Loucy (cell line): Measurements from ENCODE around the gene PGF.

Experiments used
- EZH2phosphoT487 ChIP-seq: fragments of 200-600 bp; IDR thresholded peaks from 2 replicates; pipeline ENCODE4 v1.6.1; 2018; ENCODE audit warnings: antibody characterized with exemption, mild to moderate bottlenecking, moderate library complexity, borderline replicate concordance
- TF ChIP-seq, protein P1 (sequence below): fragments of 200-600 bp; sonication (generic); conservative IDR thresholded peaks from 2 replicates; pipeline ENCODE4 v1.5.1; 2014; ENCODE audit warnings: mild to moderate bottlenecking, antibody characterized with exemption, low read length

DNA sequence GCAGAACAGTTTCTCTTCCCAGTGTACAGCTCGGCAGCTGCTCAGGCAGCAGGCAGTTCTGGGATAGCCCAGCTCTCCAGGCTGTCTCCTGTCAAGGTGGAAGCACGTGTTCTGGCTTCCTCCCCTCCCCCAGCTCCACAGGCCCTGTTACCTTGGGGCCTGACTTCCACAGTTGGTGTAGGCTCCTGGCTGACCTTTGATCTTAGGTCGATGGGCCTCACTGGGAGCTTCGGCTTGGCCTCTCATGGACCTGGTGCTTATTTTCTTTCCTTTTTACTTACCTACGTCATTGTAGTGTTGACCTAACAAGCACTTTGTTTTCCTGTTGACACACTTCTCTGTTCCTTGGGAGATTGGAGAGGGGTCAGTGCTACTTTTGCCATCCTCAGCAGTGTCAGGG is 56.7 kb downstream of the PGF start:
- TF ChIP-seq, protein P1, sequence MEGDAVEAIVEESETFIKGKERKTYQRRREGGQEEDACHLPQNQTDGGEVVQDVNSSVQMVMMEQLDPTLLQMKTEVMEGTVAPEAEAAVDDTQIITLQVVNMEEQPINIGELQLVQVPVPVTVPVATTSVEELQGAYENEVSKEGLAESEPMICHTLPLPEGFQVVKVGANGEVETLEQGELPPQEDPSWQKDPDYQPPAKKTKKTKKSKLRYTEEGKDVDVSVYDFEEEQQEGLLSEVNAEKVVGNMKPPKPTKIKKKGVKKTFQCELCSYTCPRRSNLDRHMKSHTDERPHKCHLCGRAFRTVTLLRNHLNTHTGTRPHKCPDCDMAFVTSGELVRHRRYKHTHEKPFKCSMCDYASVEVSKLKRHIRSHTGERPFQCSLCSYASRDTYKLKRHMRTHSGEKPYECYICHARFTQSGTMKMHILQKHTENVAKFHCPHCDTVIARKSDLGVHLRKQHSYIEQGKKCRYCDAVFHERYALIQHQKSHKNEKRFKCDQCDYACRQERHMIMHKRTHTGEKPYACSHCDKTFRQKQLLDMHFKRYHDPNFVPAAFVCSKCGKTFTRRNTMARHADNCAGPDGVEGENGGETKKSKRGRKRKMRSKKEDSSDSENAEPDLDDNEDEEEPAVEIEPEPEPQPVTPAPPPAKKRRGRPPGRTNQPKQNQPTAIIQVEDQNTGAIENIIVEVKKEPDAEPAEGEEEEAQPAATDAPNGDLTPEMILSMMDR: no peak
- no peak for TF ChIP-seq EZH2phosphoT487
